ENCODE data around the gene SETBP1.

GRCh38 chr18:44835703-44836102 lies 155.0 kb downstream of the SETBP1 start:
- TF ChIP-seq CTCF (IDR thresholded peaks at IDR 0.05; ENCODE audit: insufficient read depth, low read depth, low read length) (no peak), EZH2 (IDR thresholded peaks at IDR 0.05; ENCODE audit: insufficient read depth, low read length) (no peak)

Data from astrocyte (in vitro differentiated cells and primary cell).